Measurements from ENCODE around the gene LCNL1. TPM values are rescaled to one million over a fixed set of nuclear protein-coding genes. Genes with fewer than 3 reads are reported as not detected.

Gene LCNL1
- total RNA-seq, 1 donor from 2014 or later, result not detected

DNA sequence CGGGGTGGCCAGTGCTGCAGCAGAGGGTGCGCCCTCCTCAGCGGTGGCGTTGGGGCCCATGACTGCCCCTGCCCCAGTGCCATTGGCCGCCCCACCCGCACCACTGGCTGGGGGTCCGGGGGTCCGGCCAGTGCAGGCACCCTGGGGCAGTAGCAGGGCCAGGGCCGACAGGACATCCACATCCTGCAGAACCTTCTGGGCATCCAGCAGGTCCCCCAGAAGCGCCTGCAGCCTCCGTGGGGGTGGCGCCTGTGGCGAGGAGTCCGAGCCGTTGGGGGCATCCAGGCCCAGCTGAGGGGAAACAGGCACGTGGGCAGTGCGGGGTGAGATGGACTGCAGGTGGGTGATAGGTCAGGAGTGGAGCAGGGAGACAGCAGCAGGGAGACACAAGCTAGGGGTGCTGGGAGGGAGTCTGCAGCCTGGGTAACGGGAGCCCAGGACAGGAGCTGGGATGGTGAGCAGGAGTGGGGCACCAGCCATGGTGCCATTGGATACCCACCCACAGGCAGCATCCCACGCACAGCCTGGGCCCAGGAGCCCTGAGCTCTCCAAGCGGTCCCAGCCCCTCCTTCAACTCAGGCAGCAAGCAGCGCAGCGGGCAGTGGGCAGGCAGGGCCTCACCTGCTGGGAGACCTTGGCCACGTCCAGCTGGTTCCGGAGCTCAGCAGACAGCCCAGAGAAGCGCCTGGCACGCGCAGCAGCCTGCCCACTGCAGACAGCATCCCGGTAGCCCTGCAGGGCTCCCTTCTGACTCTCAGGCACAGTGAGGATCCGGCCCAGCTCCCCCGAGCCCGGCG is 38.2 kb downstream of the LCNL1 start:
- Histone ChIP-seq H3K27ac (no peak overlapping the region), H3K4me1 (peaks cover 17% of the 10 kb centered on the region), H3K9me3 (ENCODE audit: low read depth) (no peaks in the 10 kb centered on the region), H3K9ac (no peak overlapping the region), H3F3A (ENCODE audit: low read depth) (peaks cover 7% of the 10 kb centered on the region), H2AFZ (replicated peaks) (no peak overlapping the region), H4K20me1 (ENCODE audit: low read depth) (peaks cover 8% of the 10 kb centered on the region), H3K4me3 (no peak overlapping the region), H3K4me2 (no peak overlapping the region), H3K27me3 (no peaks in the 10 kb centered on the region), H3K36me3 (no peaks in the 10 kb centered on the region), H3K79me2 (ENCODE audit: low read depth) (no peaks in the 10 kb centered on the region)
- Mint-ChIP-seq H3K4me3 (no peak overlapping the region), H3K4me1 (peaks cover 4% of the 10 kb centered on the region), H3K36me3 (peaks cover 4% of the 10 kb centered on the region), H3K9me3 (no peaks in the 10 kb centered on the region), H3K27me3 (ENCODE audit: insufficient read depth, low read depth) (peaks cover 3% of the 10 kb centered on the region), H3K27ac (no peak overlapping the region)
- DNase-seq (ENCODE audit: low spot score), result no peak
- TF ChIP-seq, protein P1, sequence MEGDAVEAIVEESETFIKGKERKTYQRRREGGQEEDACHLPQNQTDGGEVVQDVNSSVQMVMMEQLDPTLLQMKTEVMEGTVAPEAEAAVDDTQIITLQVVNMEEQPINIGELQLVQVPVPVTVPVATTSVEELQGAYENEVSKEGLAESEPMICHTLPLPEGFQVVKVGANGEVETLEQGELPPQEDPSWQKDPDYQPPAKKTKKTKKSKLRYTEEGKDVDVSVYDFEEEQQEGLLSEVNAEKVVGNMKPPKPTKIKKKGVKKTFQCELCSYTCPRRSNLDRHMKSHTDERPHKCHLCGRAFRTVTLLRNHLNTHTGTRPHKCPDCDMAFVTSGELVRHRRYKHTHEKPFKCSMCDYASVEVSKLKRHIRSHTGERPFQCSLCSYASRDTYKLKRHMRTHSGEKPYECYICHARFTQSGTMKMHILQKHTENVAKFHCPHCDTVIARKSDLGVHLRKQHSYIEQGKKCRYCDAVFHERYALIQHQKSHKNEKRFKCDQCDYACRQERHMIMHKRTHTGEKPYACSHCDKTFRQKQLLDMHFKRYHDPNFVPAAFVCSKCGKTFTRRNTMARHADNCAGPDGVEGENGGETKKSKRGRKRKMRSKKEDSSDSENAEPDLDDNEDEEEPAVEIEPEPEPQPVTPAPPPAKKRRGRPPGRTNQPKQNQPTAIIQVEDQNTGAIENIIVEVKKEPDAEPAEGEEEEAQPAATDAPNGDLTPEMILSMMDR (IDR thresholded peaks at IDR 0.05), result no peak
- TF ChIP-seq EZH2phosphoT487 (IDR thresholded peaks at IDR 0.05) (no peak), EZH2 (IDR thresholded peaks at IDR 0.05) (no peak)

DNA sequence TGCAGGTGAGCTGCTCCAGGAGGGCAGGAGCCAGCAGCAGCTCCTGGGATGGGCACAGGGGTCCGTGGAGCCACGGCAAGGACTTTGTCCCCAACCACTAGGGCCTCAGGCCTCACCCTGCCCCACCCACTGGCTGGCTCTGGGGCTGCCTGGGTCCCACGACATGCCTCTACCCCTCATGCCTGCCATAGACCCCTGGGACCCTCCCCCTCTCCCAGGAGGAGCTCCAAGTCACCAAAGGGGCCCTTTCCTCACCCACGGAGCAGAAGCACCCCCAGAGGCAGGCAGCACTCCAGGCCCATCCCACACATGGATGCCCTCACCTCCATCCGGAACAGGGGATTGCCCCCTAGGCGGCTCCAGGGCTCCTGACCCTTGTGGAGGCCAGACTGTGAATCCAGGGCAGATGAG is 38.8 kb downstream of the LCNL1 start:
- no peaks in the 10 kb centered on the region for H3K79me2 ChIP-seq (ENCODE audit: low read depth)
- H3F3A ChIP-seq (ENCODE audit: low read depth), result peaks cover 7% of the 10 kb centered on the region
- H3K36me3 Mint-ChIP-seq, result peaks cover 4% of the 10 kb centered on the region
- no peaks in the 10 kb centered on the region for H3K36me3 ChIP-seq
- no peak overlapping the region for H3K27ac Mint-ChIP-seq
- DNase-seq (ENCODE audit: low spot score), result no peak
- peaks cover 4% of the 10 kb centered on the region for H3K4me1 Mint-ChIP-seq
- H3K27me3 Mint-ChIP-seq (ENCODE audit: insufficient read depth, low read depth), result peaks cover 3% of the 10 kb centered on the region
- no peak overlapping the region for H2AFZ ChIP-seq (replicated peaks)
- H3K27me3 ChIP-seq, result peaks cover 1% of the 10 kb centered on the region
- no peaks in the 10 kb centered on the region for H3K9me3 ChIP-seq (ENCODE audit: low read depth)
- H3K4me2 ChIP-seq, result no peak overlapping the region
- H3K9ac ChIP-seq, result no peak overlapping the region
- H3K27ac ChIP-seq, result no peak overlapping the region
- TF ChIP-seq EZH2phosphoT487 (IDR thresholded peaks at IDR 0.05) (no peak), EZH2 (IDR thresholded peaks at IDR 0.05) (no peak)
- TF ChIP-seq, protein P1 (IDR thresholded peaks at IDR 0.05), result no peak
- peaks cover 17% of the 10 kb centered on the region for H3K4me1 ChIP-seq
- H3K4me3 ChIP-seq, result no peak overlapping the region
- H3K4me3 Mint-ChIP-seq, result no peak overlapping the region
- H3K9me3 Mint-ChIP-seq, result no peaks in the 10 kb centered on the region
- peaks cover 12% of the 10 kb centered on the region for H4K20me1 ChIP-seq (ENCODE audit: low read depth)

DNA sequence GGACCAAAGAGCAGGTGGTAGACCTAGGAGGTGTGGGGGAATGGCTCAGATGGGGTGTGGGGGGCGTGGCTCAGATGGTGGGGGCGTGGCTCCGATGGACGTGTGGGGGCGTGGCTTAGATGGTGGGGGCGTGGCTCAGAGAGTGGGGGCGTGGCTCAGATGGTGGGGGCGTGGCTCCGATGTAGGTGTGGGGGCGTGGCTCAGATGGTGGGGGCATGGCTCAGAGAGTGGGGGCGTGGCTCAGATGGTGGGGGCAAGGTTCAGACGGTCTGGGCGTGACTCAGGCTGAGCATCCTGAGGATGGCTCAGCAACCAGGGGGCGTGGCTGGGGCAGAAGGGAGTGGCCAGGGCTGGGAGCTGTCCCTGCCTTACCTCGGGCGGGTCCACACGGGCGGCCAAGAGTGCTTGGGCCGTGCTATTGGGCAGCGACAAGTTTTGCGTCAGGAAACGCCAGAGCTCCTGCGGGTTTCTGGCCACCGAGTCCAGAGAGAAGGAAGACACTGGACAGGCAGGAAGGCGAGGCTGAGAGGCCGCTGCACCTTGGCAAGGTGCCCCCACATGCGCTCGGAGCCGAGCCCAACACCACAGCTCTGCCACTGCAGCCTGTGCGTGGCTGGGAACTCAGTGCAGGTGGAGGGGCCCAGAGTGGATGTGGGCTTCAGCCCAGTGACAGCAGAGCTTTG is 39.3 kb downstream of the LCNL1 start:
- Histone ChIP-seq H3K27me3 (peaks cover 7% of the 10 kb centered on the region), H2AFZ (replicated peaks) (no peak overlapping the region), H3K79me2 (ENCODE audit: low read depth) (no peaks in the 10 kb centered on the region), H3K9me3 (ENCODE audit: low read depth) (no peaks in the 10 kb centered on the region), H3K27ac (no peak overlapping the region), H3K9ac (no peak overlapping the region), H3F3A (ENCODE audit: low read depth) (peaks cover 11% of the 10 kb centered on the region), H3K4me3 (no peak overlapping the region), H3K36me3 (no peaks in the 10 kb centered on the region), H3K4me2 (no peak overlapping the region), H3K4me1 (peaks cover 19% of the 10 kb centered on the region), H4K20me1 (ENCODE audit: low read depth) (peaks cover 13% of the 10 kb centered on the region)
- DNase-seq (ENCODE audit: low spot score), result peak; percentile 78
- Mint-ChIP-seq H3K36me3 (no peaks in the 10 kb centered on the region), H3K4me3 (no peak overlapping the region), H3K27me3 (ENCODE audit: insufficient read depth, low read depth) (peaks cover 3% of the 10 kb centered on the region), H3K27ac (no peak overlapping the region), H3K4me1 (peaks cover 5% of the 10 kb centered on the region), H3K9me3 (no peaks in the 10 kb centered on the region)
- TF ChIP-seq, protein P1 (IDR thresholded peaks at IDR 0.05), result no peak
- no peak for TF ChIP-seq EZH2phosphoT487 (IDR thresholded peaks at IDR 0.05)
- no peak for TF ChIP-seq EZH2 (IDR thresholded peaks at IDR 0.05)
